Kidney epithelial cell (primary cell): ENCODE measurements around the gene TESK2. TPM values are rescaled to one million over a fixed set of nuclear protein-coding genes. Genes with fewer than 3 reads are reported as not detected.
A peak's percentile ranks its signal among the peaks of the same experiment; 100 is the strongest.

ENCODE experiments used
- DNase-seq: peaks from one replicate; pipeline ENCODE4 v3.0.0-alpha.2; 2010; ENCODE audit warnings: low read depth
- H3K27me3 ChIP-seq: 2 replicates; pipeline ENCODE4 v1.6.0; 2011; ENCODE audit warnings: low read length; ENCODE audit not compliant: control insufficient read depth, insufficient read depth
- H3K36me3 ChIP-seq: 2 replicates; pipeline ENCODE4 v1.5.1; 2011; ENCODE audit warnings: low read length; ENCODE audit not compliant: control insufficient read depth, insufficient read depth
- H3K4me3 ChIP-seq: 2 replicates; pipeline ENCODE4 v1.5.1; 2011; ENCODE audit warnings: low read depth, mild to moderate bottlenecking, control low read depth, low read length
- CTCF ChIP-seq: IDR thresholded peaks from 2 replicates; pipeline ENCODE4 v1.5.1; 2011; ENCODE audit warnings: mild to moderate bottlenecking, moderate library complexity, low read length, control low read depth, inconsistent platforms; ENCODE audit not compliant: insufficient read depth, poor library complexity, severe bottlenecking
- total RNA-seq: library from RNA; depleted of rRNA; stranded (reverse); fragments of >200 nt; gene quantifications from 2 replicates; pipeline ENCODE4 v1.2.3, GENCODE V29; 2015

Gene TESK2
- total RNA-seq, 1 donor from 2014 or later = 2.5 TPM

DNA sequence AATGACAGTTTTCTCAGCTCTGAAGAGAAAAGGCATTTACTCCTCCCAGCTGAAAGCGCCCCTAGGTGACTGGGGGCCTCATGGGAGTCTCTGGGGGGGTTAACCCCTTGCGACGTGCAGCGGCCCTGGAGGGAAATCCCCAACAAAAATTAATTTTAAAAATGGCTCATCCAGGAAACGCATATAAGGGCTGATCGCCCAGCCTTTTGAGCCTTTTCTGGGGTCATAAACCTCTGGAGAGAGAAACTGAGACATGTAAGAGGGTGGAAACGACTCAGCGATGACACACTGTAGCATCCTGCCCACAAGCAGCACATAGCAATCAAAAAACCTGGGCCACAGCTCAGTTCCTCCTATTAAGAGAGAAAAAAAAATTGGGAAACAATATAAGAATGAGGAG is 184.6 kb downstream of the TESK2 start:
- no peak for TF ChIP-seq CTCF
- no peak for DNase-seq
- H3K27me3 ChIP-seq = no peaks in the 10 kb centered on the region
- no peak overlapping the region for H3K4me3 ChIP-seq
- H3K36me3 ChIP-seq = no peaks in the 10 kb centered on the region

- H3K36me3 ChIP-seq = no peaks in the 10 kb centered on the region
- TF ChIP-seq CTCF = no peak
- no peak overlapping the region for H3K4me3 ChIP-seq
- no peak for DNase-seq
- no peaks in the 10 kb centered on the region for H3K27me3 ChIP-seq
Measured at GRCh38 chr1:45305231-45305630, 185.7 kb downstream of the TESK2 start.

- no peaks in the 10 kb centered on the region for H3K27me3 ChIP-seq
- no peak for TF ChIP-seq CTCF
- no peak for DNase-seq
- no peaks in the 10 kb centered on the region for H3K36me3 ChIP-seq
- H3K4me3 ChIP-seq = peak overlapping the region; percentile 68
Measured at GRCh38 chr1:45304311-45305081, 186.5 kb downstream of the TESK2 start.

DNA sequence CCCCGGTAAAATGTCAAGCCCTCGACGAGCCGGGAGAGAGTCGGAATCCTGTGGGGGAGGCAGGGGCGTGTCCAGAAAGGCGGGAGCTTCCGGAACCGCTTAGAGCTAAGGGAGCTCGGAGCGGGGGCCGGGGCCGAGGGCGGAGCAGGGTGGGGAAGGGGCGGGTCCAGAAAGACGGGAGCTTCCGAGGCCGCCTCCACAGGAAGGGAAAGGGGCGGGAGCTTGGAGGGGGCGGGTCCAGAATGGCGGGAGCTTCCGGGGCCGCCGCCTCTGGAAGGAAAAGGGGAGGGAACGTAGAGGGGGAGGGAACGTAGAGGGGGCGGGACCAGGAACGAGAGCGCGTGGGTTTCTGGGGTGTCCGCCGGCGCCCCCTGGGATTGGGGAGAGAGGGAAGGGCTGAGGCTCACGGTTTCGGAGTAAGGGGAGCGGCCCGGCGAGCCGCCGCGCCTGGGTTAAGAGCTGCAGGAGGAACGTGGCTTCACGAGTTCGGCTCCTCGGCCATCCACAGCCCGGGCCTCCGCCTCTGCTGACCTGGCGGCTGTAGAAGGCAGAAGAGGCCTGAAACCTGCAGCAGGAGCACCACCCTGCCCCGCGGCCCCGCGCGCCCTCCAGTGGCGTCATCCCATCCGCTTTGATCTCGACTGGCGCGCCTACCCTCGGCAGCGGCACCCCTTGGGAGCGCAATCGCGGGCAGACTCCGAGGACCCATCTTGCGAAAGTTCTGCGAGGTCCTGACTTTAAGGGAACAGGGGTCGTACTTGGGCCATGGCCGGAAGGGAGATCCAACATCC is 187.2 kb downstream of the TESK2 start:
- H3K36me3 ChIP-seq = no peaks in the 10 kb centered on the region
- H3K4me3 ChIP-seq = peak overlapping the region; percentile 68
- peak; percentile 74 for TF ChIP-seq CTCF
- DNase-seq = peak; percentile 82
- H3K27me3 ChIP-seq = no peaks in the 10 kb centered on the region

DNA sequence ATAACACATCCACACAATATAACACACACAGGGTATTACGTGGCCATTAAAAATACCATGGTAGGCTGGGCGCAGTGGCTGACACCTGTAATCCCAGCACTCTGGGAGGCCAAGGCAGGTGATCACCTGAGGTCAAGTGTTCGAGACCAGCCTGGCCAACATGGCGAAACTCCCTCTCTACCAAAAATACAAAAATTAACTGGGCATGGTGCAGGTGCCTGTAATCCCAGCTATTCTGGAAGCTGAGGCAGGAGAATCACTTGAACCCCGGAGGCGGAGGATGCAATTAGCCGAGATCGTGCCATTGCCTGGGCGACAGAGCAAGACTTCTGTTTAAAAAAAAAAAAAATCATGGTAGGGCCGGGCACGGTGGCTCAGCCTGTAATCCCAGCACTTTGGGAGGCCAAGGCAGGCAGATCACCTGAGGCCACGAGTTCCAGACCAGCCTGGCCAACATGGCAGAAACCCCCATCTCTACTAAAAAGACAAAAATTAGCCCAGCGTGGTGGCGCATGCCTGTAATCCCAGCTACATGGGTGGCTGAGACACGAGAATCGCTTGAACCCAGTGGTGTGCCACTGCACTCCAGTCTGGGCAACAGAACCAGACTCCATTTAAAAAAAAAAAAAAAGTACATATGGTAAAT is 188.3 kb downstream of the TESK2 start:
- DNase-seq = no peak
- no peak for TF ChIP-seq CTCF

More for the DNA sequence above, 188.3 kb downstream of the TESK2 start:
- Histone ChIP-seq H3K27me3 (no peaks in the 10 kb centered on the region), H3K36me3 (no peaks in the 10 kb centered on the region), H3K4me3 (peak overlapping the region; percentile 51)
